ENCODE measurements around the gene ARHGAP21.

- no peak for TF ChIP-seq CTCF (IDR thresholded peaks at IDR 0.05; ENCODE audit: low read depth, low read length, poor library complexity, severe bottlenecking)
- TF ChIP-seq EZH2phosphoT487 (IDR thresholded peaks at IDR 0.05; ENCODE audit: borderline replicate concordance, low read length), result no peak
These were observed 152.8 kb downstream of the ARHGAP21 start for GRCh38 chr10:24570658-24571426.

Measured in DOHH2 (cell line).